ENCODE measurements around the gene DEPDC5.

The DEPDC5 gene

GRCh38 chr22:31895411-31896123, 141.7 kb downstream of the DEPDC5 start:
- no peak for DNase-seq (ENCODE audit: low read depth, low spot score)

- DNase-seq (ENCODE audit: low read depth, low spot score): no peak
Measured at GRCh38 chr22:31896472-31896871, 142.7 kb downstream of the DEPDC5 start.

- DNase-seq (ENCODE audit: low read depth, low spot score): no peak
Measured at GRCh38 chr22:31897842-31898805, 144.3 kb downstream of the DEPDC5 start.

- no peak for DNase-seq (ENCODE audit: low read depth, low spot score)
Measured at GRCh38 chr22:31898926-31899325, 145.1 kb downstream of the DEPDC5 start.

GRCh38 chr22:31899669-31900068, 145.8 kb downstream of the DEPDC5 start:
- DNase-seq (ENCODE audit: low read depth, low spot score): no peak

GRCh38 chr22:31901388-31902137, 147.7 kb downstream of the DEPDC5 start:
- DNase-seq (ENCODE audit: low read depth, low spot score): no peak

GRCh38 chr22:31904651-31905050, 150.8 kb downstream of the DEPDC5 start:
- no peak for DNase-seq (ENCODE audit: low read depth, low spot score)

GRCh38 chr22:31905356-31905755, 151.5 kb downstream of the DEPDC5 start:
- DNase-seq (ENCODE audit: low read depth, low spot score): no peak

GRCh38 chr22:31906086-31906485, 152.3 kb downstream of the DEPDC5 start:
- DNase-seq (ENCODE audit: low read depth, low spot score): no peak

GRCh38 chr22:31906569-31906968, 152.8 kb downstream of the DEPDC5 start:
- DNase-seq (ENCODE audit: low read depth, low spot score): no peak

- DNase-seq (ENCODE audit: low read depth, low spot score): no peak
Measured at GRCh38 chr22:31909977-31910376, 156.2 kb downstream of the DEPDC5 start.

- no peak for DNase-seq (ENCODE audit: low read depth, low spot score)
Measured at GRCh38 chr22:31911565-31912406, 158.0 kb downstream of the DEPDC5 start.

GRCh38 chr22:31912407-31912743, 158.6 kb downstream of the DEPDC5 start:
- no peak for DNase-seq (ENCODE audit: low read depth, low spot score)

- DNase-seq (ENCODE audit: low read depth, low spot score): no peak
Measured at GRCh38 chr22:31915586-31915985, 161.8 kb downstream of the DEPDC5 start.

- no peak for DNase-seq (ENCODE audit: low read depth, low spot score)
Measured at GRCh38 chr22:31917227-31917921, 163.6 kb downstream of the DEPDC5 start.

- no peak for DNase-seq (ENCODE audit: low read depth, low spot score)
Measured at GRCh38 chr22:31919730-31920129, 165.9 kb downstream of the DEPDC5 start.

GRCh38 chr22:31920306-31920705, 166.5 kb downstream of the DEPDC5 start:
- DNase-seq (ENCODE audit: low read depth, low spot score): no peak

- DNase-seq (ENCODE audit: low read depth, low spot score): no peak
Measured at GRCh38 chr22:31921106-31921505, 167.3 kb downstream of the DEPDC5 start.

- no peak for DNase-seq (ENCODE audit: low read depth, low spot score)
Measured at GRCh38 chr22:31922534-31922933, 168.7 kb downstream of the DEPDC5 start.

GRCh38 chr22:31923136-31923535, 169.3 kb downstream of the DEPDC5 start:
- DNase-seq (ENCODE audit: low read depth, low spot score): no peak

GRCh38 chr22:31923747-31924146, 169.9 kb downstream of the DEPDC5 start:
- no peak for DNase-seq (ENCODE audit: low read depth, low spot score)

All from activated naive CD8-positive, alpha-beta T cell treated with anti-CD3 and anti-CD28 coated beads, Interleukin-2, amount 50 U/mL, for 16 hours (primary cell).